Vagina (tissue), 2 donors: Measurements from ENCODE around the gene MADD.

Experiments used
- POLR2A ChIP-seq, 2 donors: fragments of 450-650 bp; IDR thresholded peaks; one replicate each; pipeline ENCODE4 v1.6.1; 2017; ENCODE audit warnings: antibody characterized with exemption in 2 of 2, mild to moderate bottlenecking in 2 of 2, moderate library complexity in 2 of 2
- TF ChIP-seq, protein P1 (sequence below), 3 experiments: fragments of 450-650 bp in 2 of 3; fragments of 200-600 bp in 1 of 3; sonication (generic) in 1 of 3; IDR thresholded peaks; one replicate each; pipeline ENCODE4 v1.5.1; 2017 to 2019; ENCODE audit warnings: antibody characterized with exemption in 3 of 3, mild to moderate bottlenecking in 2 of 3, moderate library complexity in 2 of 3

GRCh38 chr11:47278058-47278457 is 8.1 kb downstream of the MADD start:
- TF ChIP-seq, protein P1, sequence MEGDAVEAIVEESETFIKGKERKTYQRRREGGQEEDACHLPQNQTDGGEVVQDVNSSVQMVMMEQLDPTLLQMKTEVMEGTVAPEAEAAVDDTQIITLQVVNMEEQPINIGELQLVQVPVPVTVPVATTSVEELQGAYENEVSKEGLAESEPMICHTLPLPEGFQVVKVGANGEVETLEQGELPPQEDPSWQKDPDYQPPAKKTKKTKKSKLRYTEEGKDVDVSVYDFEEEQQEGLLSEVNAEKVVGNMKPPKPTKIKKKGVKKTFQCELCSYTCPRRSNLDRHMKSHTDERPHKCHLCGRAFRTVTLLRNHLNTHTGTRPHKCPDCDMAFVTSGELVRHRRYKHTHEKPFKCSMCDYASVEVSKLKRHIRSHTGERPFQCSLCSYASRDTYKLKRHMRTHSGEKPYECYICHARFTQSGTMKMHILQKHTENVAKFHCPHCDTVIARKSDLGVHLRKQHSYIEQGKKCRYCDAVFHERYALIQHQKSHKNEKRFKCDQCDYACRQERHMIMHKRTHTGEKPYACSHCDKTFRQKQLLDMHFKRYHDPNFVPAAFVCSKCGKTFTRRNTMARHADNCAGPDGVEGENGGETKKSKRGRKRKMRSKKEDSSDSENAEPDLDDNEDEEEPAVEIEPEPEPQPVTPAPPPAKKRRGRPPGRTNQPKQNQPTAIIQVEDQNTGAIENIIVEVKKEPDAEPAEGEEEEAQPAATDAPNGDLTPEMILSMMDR (IDR thresholded peaks at IDR 0.05) = no peak
- no peak for TF ChIP-seq POLR2A (IDR thresholded peaks at IDR 0.05)
